Spleen (tissue), 7 donors: ENCODE data around the gene ACCS.

Experiments used
- CTCF ChIP-seq, 11 experiments: fragments of 200-600 bp in 7 of 11; fragments of 450-650 bp in 4 of 11; sonication (generic) in 4 of 11; IDR thresholded peaks in 8 of 11; conservative IDR thresholded peaks in 3 of 11; 1 replicate in 7 of 11; 2 replicates in 4 of 11; pipeline versions ENCODE4 v1.4.0 to v1.8.0; 2016 to 2021; ENCODE audit warnings: antibody characterized with exemption in 11 of 11, inconsistent platforms in 4 of 11, mild to moderate bottlenecking in 1 of 11
- POLR2A ChIP-seq, 3 donors: fragments of 450-650 bp; IDR thresholded peaks; one replicate each; pipeline ENCODE4 v1.5.1; 2017; ENCODE audit warnings: antibody characterized with exemption in 3 of 3, mild to moderate bottlenecking in 1 of 3
- POLR2AphosphoS5 ChIP-seq, 3 donors: sonication (generic); formaldehyde crosslinking; IDR thresholded peaks; one replicate each; pipeline ENCODE4 v1.5.1; 2017; ENCODE audit warnings: antibody characterized with exemption in 3 of 3
- donor health status: DM: no; HTN: no; CAD: no; lungs with moderate emphysema.
- donor health status: DM: no; HTN: no; CAD: no.
- donor health status: DM: no; HTN: no; CAD: no.

- no peak for TF ChIP-seq CTCF (IDR thresholded peaks at IDR 0.05 in 8 of 11, conservative IDR thresholded peaks at IDR 0.05 in 3 of 11)
- TF ChIP-seq POLR2AphosphoS5 (IDR thresholded peaks at IDR 0.05) = no peak
- TF ChIP-seq POLR2A (IDR thresholded peaks at IDR 0.05) = no peak
Observed at GRCh38 chr11:44083906-44084305, 17.8 kb downstream of the ACCS start.
